GM23248 (cell line): ENCODE data around the gene HCN1. TPM values are rescaled to one million over a fixed set of nuclear protein-coding genes. Genes with fewer than 3 reads are reported as not detected.
A peak's percentile ranks its signal among the peaks of the same experiment; 100 is the strongest.

ENCODE experiments used
- DNase-seq: peaks from one replicate; pipeline ENCODE4 v3.0.0-alpha.2; 2015
- H2AFZ ChIP-seq: fragments of 200-600 bp; sonication (generic); 2 replicates; pipeline ENCODE4 v1.6.1; 2016; ENCODE audit warnings: antibody characterized with exemption
- H3F3A ChIP-seq: fragments of 200-600 bp; sonication (generic); 2 replicates; pipeline ENCODE4 v1.6.1; 2016; ENCODE audit warnings: mild to moderate bottlenecking, antibody characterized with exemption, mixed run types; ENCODE audit not compliant: insufficient read depth
- H3K27ac ChIP-seq: fragments of 200-600 bp; sonication (generic); 2 replicates; pipeline ENCODE4 v1.5.1; 2016; ENCODE audit warnings: mild to moderate bottlenecking
- H3K27me3 ChIP-seq: fragments of 200-600 bp; sonication (generic); replicated peaks from 2 replicates; pipeline ENCODE4 v1.6.1; 2016; ENCODE audit warnings: mild to moderate bottlenecking; ENCODE audit not compliant: insufficient read depth
- H3K36me3 ChIP-seq: fragments of 200-600 bp; sonication (generic); 2 replicates; pipeline ENCODE4 v1.6.1; 2016; ENCODE audit warnings: low read depth, mild to moderate bottlenecking
- H3K4me1 ChIP-seq: fragments of 200-600 bp; sonication (generic); 2 replicates; pipeline ENCODE4 v1.6.1; 2016; ENCODE audit warnings: mild to moderate bottlenecking; ENCODE audit not compliant: insufficient read depth
- H3K4me2 ChIP-seq: fragments of 200-600 bp; sonication (generic); one replicate; pipeline ENCODE4 v1.6.1; 2016; ENCODE audit warnings: mild to moderate bottlenecking; ENCODE audit not compliant: unreplicated experiment
- H3K4me3 ChIP-seq: fragments of 200-600 bp; sonication (generic); 2 replicates; pipeline ENCODE4 v1.5.1; 2016; ENCODE audit warnings: mild to moderate bottlenecking
- H3K79me2 ChIP-seq: fragments of 200-600 bp; sonication (generic); 2 replicates; pipeline ENCODE4 v1.6.1; 2016; ENCODE audit warnings: mild to moderate bottlenecking; ENCODE audit not compliant: insufficient read depth
- H3K9ac ChIP-seq: fragments of 200-600 bp; sonication (generic); 2 replicates; pipeline ENCODE4 v1.6.1; 2016; ENCODE audit warnings: mild to moderate bottlenecking
- H3K9me2 ChIP-seq: fragments of 200-600 bp; sonication (generic); 2 replicates; pipeline ENCODE4 v1.6.1; 2016; ENCODE audit warnings: mixed run types, mild to moderate bottlenecking, moderate library complexity; ENCODE audit not compliant: insufficient read depth
- H3K9me3 ChIP-seq: fragments of 200-600 bp; sonication (generic); one replicate; pipeline ENCODE4 v1.6.1; 2017; ENCODE audit warnings: low read depth
- H4K20me1 ChIP-seq: fragments of 200-600 bp; sonication (generic); 2 replicates; pipeline ENCODE4 v1.6.0; 2016; ENCODE audit not compliant: insufficient read depth
- EZH2 ChIP-seq: fragments of 200-600 bp; sonication (generic); IDR thresholded peaks from 2 replicates; pipeline ENCODE4 v1.6.1; 2018; ENCODE audit warnings: antibody characterized with exemption, mild to moderate bottlenecking; ENCODE audit not compliant: insufficient read depth, poor library complexity, severe bottlenecking
- EZH2phosphoT487 ChIP-seq: fragments of 200-600 bp; sonication (generic); IDR thresholded peaks from 2 replicates; pipeline ENCODE4 v1.6.1; 2018; ENCODE audit warnings: antibody characterized with exemption, moderate library complexity, mild to moderate bottlenecking, low read depth; ENCODE audit not compliant: insufficient read depth
- WGBS, 2 experiments: methylation state at CpG; one replicate each; pipeline ENCODE4 v1.1.6; 2015 to 2017; ENCODE audit warnings: low lambda C conversion rate in 2 of 2, low coverage in 1 of 2; ENCODE audit errors: missing lambda C conversion rate in 2 of 2; 5-methylcytosine and 5-hydroxymethylcytosine counted together
- in situ Hi-C: fragments of 300-500 bp; cut with MboI; formaldehyde crosslinking; loops from 2 replicates; pipeline ENCODE4 v1.15.0; 2020
- polyA plus RNA-seq: library from polyadenylated mRNA; unstranded; fragments of >200 nt; fragmentation: Nextera tagmentation; extraction: Ambion mirVana; gene quantifications from 2 replicates; pipeline ENCODE4 v1.2.1, GENCODE V29; 2016
- total RNA-seq: library from RNA; depleted of rRNA; stranded (reverse); fragments of >200 nt; shearing (Covaris generic); gene quantifications from 2 replicates; pipeline ENCODE4 v1.2.3, GENCODE V29; 2014

The HCN1 gene
- total and polyA plus RNA-seq, 2 experiments from 2014 or later: not detected

DNA sequence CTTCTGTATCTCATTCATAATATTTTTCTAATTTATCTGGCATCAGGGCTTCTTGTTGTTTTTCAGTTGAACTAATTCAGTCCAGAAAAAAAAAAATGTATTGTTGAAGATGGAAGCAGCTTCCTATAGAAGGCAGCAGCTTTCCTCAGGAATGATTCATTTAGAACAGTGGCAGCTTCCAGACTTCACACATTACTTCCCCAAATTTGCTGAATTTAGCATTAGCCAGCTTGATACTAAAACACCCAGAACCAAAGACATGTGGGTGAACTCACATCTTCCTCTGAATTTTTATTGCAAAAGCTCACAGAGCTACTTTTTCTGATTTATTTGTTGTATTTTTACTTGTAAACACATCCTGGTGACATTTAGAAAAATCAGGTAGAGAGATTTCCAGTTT, 53.8 kb downstream of the HCN1 start:
- Histone ChIP-seq H3K27ac (no peak overlapping the region), H3K9ac (no peak overlapping the region), H3K4me1 (no peaks in the 10 kb centered on the region), H4K20me1 (no peaks in the 10 kb centered on the region), H3K9me2 (no peaks in the 10 kb centered on the region), H3K36me3 (no peaks in the 10 kb centered on the region), H3K79me2 (no peaks in the 10 kb centered on the region), H2AFZ (no peak overlapping the region), H3K27me3 (no peaks in the 10 kb centered on the region), H3F3A (no peaks in the 10 kb centered on the region), H3K9me3 (no peaks in the 10 kb centered on the region), H3K4me3 (no peak overlapping the region), H3K4me2 (no peak overlapping the region)
- DNase-seq: no peak
- TF ChIP-seq EZH2phosphoT487: no peak
- no peak for TF ChIP-seq EZH2
- in situ Hi-C loops: no loop called here

DNA sequence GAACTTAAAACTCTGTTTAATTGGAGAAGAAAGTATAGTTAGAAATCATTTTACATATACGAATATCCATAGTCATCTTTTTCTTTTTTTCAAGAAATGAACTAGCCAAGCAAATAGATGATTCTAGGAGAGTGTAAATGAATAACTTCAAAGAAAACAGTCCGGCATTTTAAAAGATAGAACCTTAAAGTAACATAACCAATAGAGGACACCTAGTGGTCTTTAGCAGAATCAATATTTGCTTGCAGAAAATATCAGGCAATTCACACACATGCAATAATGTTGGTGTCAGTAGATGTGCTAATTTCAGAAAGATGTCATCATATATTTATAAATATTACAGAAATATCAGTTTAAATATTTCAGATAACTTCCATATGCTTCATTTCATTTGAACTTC, 57.1 kb downstream of the HCN1 start:
- no peaks in the 10 kb centered on the region for H3K9me3 ChIP-seq
- H3K27ac ChIP-seq: no peak overlapping the region
- in situ Hi-C loops: no loop called here
- H4K20me1 ChIP-seq: no peaks in the 10 kb centered on the region
- H3K9me2 ChIP-seq: no peaks in the 10 kb centered on the region
- DNase-seq: peak; percentile 1
- H3F3A ChIP-seq: no peaks in the 10 kb centered on the region
- H3K36me3 ChIP-seq: no peaks in the 10 kb centered on the region
- H3K27me3 ChIP-seq: no peaks in the 10 kb centered on the region
- H3K4me2 ChIP-seq: no peak overlapping the region
- no peak overlapping the region for H3K4me3 ChIP-seq
- no peaks in the 10 kb centered on the region for H3K79me2 ChIP-seq
- H2AFZ ChIP-seq: no peak overlapping the region
- no peak overlapping the region for H3K9ac ChIP-seq
- 26 to 27% methylated on average over 2 of the region's 2 CpGs for WGBS, 2 experiments
- TF ChIP-seq EZH2: no peak
- no peak for TF ChIP-seq EZH2phosphoT487
- no peaks in the 10 kb centered on the region for H3K4me1 ChIP-seq

DNA sequence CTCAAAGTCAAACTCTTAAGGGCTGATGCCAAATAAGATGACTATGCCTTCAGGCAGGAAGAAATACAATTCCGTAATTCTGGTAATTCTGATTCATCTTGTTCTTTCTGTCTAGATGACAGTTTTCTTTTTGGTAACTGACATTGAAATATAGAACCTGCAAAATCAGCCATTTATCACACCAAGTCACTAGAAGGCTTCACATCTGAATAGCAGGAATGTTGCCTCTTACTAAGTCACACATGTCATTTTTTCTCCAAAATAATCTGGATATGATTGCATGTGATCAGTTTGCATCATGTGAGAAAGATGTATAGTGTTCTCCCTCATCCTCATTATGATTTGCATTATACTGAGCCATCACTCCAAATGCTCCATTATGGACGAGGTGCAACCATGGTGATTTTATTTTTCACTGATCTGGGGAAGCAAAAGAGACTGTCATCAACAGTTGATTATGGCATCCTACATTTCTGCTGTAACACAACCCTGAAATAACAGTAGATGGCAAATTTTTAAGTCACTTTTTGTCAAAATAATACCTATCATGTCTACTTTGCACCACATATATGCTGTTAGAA, 69.0 kb downstream of the HCN1 start:
- Histone ChIP-seq H3K9ac (no peak overlapping the region), H4K20me1 (no peaks in the 10 kb centered on the region), H3K9me2 (no peaks in the 10 kb centered on the region), H3K27me3 (no peaks in the 10 kb centered on the region), H3K79me2 (no peaks in the 10 kb centered on the region), H3K9me3 (no peaks in the 10 kb centered on the region), H3K36me3 (no peaks in the 10 kb centered on the region), H3K4me1 (no peaks in the 10 kb centered on the region), H3K27ac (no peak overlapping the region), H2AFZ (no peak overlapping the region), H3F3A (no peaks in the 10 kb centered on the region), H3K4me2 (no peak overlapping the region), H3K4me3 (no peak overlapping the region)
- TF ChIP-seq EZH2 (no peak), EZH2phosphoT487 (no peak)
- no peak for DNase-seq
- WGBS, 2 experiments: 8 to 17% methylated on average over 2 of the region's 2 CpGs
- in situ Hi-C loops: no loop called here

DNA sequence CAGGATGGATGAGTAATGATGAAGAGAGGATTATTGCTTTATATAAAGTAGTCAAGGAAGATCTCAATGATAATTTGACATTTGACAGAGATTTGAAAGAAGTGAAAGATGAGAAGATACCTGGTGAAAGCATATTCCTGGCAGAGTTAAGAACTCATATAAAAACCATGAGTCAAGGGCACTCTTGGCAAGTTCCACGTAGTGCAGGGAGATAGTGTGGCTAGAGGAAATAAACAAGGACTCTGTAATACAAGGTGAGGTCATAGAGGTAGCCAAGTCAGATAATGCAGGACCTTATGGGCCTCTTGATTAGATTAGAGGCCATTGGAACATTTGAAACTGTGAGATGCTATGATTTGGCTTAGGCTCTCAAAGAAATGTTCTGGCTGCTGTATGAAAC, 72.3 kb downstream of the HCN1 start:
- Histone ChIP-seq H3K4me1 (no peaks in the 10 kb centered on the region), H3K4me2 (no peak overlapping the region), H2AFZ (no peak overlapping the region), H3K27ac (no peak overlapping the region), H3K79me2 (no peaks in the 10 kb centered on the region), H3K9me2 (no peaks in the 10 kb centered on the region), H3K9me3 (peaks cover 3% of the 10 kb centered on the region), H3K9ac (no peak overlapping the region), H3F3A (no peaks in the 10 kb centered on the region), H3K27me3 (no peaks in the 10 kb centered on the region), H3K36me3 (no peaks in the 10 kb centered on the region), H3K4me3 (no peak overlapping the region), H4K20me1 (no peaks in the 10 kb centered on the region)
- no peak for DNase-seq
- TF ChIP-seq EZH2phosphoT487 (no peak), EZH2 (no peak)
- 9 to 15% methylated on average over 1 of the region's 1 CpG for WGBS, 2 experiments
- in situ Hi-C loops: no loop called here

DNA sequence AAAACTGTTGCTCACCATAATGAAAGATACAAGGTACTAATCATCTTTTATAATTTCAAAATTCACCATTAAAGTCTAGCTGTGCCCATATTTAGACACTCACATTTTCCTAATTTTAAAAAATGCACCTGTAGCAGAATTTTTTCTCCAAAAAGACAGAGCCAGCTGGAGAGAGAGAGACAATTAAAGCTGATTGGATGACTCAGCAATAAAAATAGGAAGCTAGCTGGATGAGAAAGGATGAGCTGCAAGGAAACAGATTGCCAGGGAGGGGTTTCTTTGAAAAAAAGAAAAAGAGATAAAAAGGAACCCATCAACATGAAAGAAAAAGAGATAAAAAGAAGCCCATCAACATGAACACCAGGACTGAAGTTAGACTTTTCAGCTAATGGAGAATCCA, 73.8 kb downstream of the HCN1 start:
- H4K20me1 ChIP-seq: no peaks in the 10 kb centered on the region
- no peak overlapping the region for H3K9ac ChIP-seq
- no peak overlapping the region for H3K4me3 ChIP-seq
- no peaks in the 10 kb centered on the region for H3F3A ChIP-seq
- no peaks in the 10 kb centered on the region for H3K9me2 ChIP-seq
- H3K4me2 ChIP-seq: no peak overlapping the region
- H2AFZ ChIP-seq: no peak overlapping the region
- DNase-seq: no peak
- TF ChIP-seq EZH2 (no peak), EZH2phosphoT487 (no peak)
- no peaks in the 10 kb centered on the region for H3K79me2 ChIP-seq
- no peaks in the 10 kb centered on the region for H3K4me1 ChIP-seq
- H3K36me3 ChIP-seq: no peaks in the 10 kb centered on the region
- peaks cover 3% of the 10 kb centered on the region for H3K9me3 ChIP-seq
- H3K27me3 ChIP-seq: no peaks in the 10 kb centered on the region
- in situ Hi-C loops: no loop called here
- no peak overlapping the region for H3K27ac ChIP-seq
